Left renal cortex interstitium (tissue), 4 donors: Measurements from ENCODE around the gene GBP3. TPM values are rescaled to one million over a fixed set of nuclear protein-coding genes. Genes with fewer than 3 reads are reported as not detected.
"Not testable (repeated sequence)": the region's sequence is repeated elsewhere in the genome, so short reads cannot be mapped to it uniquely, and the experiment has no call there.

ENCODE experiments used
- DNase-seq, 4 donors: peaks; one replicate each; pipeline ENCODE4 v3.0.0-alpha.2; 2013; ENCODE audit warnings: low read depth in 4 of 4, low spot score in 2 of 4, missing footprints in 1 of 4
- polyA plus RNA-seq, 4 donors: library from polyadenylated mRNA; unstranded; fragments of 120-200 nt; gene quantifications; one replicate each; pipeline ENCODE4 v1.2.1, GENCODE V29; 2013; ENCODE audit not compliant: insufficient read length in 4 of 4

GBP3 gene
- polyA plus RNA-seq, 4 donors = 13.1 to 37.9 (median 21.9) TPM

DNA sequence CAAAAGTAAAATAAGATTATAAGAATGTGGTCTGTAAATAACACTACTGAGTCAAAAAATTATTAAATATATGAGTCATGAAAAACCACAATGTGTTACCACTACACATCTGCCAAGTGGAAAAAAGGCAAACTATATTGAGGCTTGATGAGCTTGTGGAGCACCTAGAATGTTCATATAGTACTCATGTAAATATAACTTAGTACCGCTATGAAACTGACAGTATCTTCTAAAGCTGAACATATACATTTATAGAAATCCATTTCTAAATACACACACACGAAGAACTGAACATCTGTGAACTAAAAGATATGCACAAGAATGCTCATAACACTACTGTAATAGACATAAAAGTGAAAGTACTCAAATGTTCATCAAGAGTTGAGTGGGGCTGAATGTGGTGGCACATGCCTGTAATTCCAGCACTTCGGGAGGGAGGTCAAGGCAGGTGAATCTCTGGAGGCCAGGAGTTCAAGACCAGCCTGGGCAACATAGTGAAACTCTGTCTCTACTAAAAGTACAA is 18.5 kb upstream of the GBP3 start:
- DNase-seq = no peak

DNA sequence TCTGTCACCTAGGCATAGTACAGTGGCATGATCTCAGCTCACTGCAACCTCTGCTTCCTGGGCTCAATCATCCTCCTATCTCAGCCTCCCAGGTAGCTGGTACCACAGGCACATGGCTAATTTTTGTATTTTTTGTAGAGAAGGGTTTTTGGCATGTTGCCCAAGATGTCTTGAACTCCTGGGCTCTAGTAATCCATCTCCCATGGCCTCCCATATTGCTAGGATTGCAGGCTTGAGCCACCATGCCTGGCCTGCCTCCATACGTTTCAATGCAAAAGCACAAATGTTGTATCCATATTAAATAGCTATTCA is 17.6 kb upstream of the GBP3 start:
- DNase-seq = no peak

DNA sequence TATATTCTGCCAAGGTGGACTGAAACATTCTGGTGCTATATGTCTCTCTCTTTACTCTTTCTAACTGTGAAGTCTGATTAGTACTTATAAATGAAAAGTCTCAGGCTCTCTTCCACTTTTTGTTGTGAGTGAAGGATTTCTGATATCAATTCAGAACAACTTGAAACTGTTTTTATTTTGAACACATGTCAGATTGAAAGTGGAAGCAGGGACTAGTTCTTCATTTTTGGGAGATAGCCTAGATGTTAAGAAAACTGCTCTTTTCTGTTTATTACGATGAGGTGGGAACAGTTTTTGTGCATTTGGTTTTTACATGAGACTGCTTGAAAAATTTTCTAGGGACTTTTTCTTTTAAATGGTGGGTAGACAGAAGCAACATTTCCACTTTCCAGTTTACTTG is 14.5 kb upstream of the GBP3 start:
- DNase-seq = no peak

DNA sequence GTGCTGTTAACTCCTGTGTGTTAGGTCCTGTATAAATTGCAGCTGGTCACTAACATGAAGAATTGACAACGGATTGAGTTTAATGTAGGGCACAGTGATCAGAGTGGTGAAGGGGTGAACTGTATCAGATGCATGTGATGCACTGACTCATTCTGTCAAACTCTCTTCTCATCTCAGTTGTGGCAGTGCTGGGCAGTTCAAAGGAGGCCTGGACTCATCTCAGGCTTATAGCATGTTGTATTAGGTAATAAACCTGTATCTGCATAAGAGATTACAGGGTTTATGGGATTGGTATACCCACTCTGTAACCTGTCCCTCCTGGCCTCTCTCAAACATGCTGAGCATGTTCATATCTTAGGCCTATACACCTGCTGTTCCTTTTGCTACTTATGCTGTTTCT is 12.4 kb upstream of the GBP3 start:
- DNase-seq = no peak

DNA sequence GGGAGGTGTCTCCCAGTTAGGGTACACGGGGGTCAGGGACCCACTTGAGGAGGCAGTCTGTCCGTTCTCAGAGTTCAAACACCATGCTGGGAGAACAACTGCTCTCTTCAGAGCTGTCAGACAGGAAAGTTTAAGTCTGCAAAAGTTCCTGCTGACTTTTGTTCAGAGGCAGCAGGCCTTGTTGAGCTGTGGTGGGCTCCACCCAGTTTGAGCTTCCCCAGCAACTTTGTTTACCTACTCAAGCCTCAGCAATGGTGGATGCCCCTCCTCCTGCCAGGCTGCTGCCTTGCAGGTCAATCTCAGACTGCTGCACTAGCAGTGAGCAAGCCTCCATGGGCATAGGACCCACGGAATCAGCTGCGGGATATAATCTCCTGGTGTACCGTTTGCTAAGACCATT is 11.3 kb upstream of the GBP3 start:
- not testable (repeated sequence) for DNase-seq

DNA sequence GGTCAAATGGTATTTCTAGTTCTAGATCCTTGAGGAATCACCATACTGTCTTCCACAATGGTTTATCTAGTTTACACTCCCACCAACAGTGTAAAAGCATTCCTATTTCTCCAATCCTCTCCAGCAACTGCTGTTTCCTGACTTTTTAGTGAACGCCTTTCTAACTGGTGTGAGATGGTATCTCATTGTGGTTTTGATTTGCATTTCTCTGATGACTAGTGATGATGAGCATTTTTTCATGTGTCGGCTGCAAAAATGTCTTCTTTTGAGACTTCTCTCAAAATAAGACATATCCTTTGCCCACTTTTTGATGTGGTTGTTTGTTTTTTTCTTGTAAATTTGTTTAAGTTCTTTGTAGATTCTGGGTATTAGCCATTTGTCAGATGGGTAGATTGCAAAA is 6.4 kb upstream of the GBP3 start:
- DNase-seq = not testable (repeated sequence)

DNA sequence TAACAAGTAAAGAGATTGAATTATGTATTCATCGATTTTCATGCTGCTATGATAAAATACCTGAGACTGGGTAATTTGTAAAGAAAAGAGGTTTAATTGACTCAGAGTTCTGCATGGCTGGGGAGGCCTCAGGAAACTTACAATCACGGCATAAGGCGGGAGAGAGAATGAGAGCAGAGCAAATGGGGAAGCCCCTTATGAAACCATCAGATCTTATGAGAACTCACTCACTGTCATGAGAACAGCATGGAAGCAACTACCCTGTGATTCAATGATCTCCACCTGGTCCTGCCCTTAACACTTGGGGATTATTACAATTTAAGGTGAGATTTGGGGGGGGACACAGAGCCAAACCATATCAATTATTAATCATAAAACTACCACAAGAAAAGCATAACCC is 3.3 kb upstream of the GBP3 start:
- no peak for DNase-seq

DNA sequence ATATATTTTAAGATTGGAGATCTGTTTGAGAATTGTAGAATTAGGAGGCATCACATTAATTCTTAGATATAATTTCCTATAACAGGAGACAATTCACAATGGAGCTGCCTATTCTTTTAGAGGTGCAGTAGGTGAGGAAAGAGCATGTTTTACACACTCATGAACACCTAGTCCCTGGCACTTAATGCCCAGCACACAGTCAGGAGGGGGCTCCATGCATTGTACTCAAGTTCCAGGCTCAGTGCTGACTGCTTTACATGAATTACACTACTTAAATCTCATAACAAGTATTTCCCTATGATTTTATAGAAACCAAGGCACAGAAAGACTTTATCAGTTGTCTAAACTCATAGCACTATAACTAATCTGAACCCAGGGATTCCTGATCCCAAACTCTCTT is 360 bp upstream of the GBP3 start:
- DNase-seq = no peak

DNA sequence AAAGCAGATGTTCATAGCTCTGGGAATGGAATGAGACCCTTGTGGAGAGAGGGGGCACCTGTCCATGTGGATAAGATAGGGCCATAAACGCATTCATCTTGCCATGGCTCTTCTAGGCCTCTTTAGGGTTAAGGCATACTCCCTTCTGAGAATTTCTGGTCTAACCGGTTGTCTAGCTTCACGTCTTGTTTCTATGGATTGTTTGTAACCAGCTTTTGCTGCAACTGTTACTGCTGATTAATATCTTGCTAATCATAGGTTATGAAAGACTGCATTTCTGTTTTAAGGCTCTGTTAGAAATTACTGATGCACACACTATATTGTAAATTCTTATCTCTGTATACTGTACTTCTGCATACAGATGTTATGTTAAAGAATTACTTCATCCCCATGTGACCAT is 4.3 kb downstream of the GBP3 start:
- DNase-seq = not testable (repeated sequence)

DNA sequence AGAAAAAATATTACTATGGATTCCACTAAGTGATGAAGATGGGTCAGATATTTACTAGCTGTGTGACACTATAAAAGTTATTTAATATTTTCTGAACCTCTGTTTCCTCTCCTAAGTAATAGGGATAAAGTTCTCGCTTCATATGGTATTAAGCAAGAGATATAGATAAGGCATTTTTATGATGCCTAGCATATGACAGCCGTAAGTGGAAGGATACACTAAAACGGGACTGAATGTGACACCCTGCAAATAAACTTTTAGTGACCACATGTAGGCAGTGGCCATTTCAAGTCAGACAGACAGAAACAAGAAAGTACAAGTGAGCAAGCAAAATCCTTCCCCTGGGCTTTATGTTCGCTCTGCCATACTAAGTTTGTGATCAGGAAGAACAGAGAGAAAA is 14.2 kb downstream of the GBP3 start:
- no peak for DNase-seq

DNA sequence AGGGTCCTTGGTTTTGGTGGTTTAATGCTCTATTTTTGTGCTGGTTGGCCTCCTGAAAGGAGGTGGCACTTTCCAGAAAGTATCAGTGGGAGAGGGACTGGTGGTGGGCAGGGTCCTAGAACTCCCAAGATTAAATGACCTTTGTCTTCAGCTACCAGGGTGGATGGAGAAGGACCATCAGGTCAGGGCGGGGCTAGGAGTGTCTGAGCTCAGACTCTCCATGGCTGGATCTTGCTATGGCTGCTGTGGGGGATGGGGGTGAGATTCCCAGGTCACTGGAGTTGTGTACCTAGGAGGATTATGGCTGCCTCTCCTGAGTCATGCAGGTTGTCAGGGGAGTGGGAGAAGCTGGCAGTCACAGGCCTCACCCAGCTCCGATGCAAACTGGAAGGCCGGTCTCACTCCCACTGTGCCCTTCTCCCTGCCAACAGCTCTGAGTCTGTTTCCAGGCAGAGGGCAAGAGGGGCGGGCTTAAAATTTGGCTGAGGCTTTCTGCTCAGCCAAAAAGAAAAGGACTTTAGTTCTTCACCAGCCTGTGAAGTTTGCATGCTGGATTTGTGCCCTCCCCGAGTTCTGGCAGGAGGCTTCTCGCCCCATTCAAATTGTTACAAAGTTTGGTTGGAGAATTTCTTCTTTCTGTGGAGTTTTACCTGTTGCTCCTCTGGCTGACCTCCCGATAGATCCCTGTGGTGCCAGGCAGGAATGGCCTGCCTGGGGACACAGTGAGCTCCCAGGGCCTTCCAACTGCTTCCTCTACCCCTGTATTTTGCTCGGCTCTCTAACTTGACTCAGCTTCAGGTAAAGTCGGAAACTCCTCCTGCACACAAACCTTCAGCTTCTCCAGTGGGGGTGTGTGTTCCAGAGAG is 17.1 kb downstream of the GBP3 start:
- DNase-seq = no peak

DNA sequence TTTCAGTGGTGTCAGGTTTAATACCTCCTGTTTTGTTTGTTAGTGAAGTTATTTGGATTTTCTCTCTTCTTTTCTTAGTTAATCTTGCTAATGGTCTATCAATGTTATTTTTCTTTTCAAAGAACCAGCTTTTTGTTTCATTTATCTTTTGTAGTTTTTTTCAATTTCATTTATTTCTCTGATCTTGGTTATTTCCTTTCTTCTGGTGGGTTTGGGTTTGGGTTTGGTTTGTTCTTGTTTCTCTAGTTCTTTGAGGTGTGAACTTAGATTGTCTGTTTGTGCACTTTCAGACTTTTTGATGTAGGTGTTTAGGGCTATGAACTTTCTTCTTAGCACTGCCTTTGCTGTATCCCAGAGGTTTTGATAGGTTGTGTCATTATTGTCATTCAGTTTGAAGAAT is 20.5 kb downstream of the GBP3 start:
- DNase-seq = not testable (repeated sequence)

DNA sequence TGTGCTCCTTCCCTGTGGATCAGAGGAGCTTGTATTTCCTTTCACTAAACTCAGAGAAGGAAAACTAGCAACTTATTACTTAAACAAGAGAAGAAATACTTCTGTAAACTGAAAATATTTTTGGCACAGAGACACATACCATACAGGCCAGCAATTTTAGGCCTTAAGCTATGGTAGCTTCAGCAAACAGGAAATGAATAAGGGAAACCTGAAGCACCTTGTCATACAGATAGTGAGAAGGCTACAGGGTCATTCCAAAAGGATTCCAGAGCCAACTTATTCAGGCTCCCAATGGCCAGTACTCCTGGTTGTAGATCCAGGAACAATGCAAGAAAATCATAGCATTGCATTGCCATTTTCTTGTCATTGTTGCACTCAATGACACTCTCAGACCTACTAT is 21.2 kb downstream of the GBP3 start:
- DNase-seq = no peak

DNA sequence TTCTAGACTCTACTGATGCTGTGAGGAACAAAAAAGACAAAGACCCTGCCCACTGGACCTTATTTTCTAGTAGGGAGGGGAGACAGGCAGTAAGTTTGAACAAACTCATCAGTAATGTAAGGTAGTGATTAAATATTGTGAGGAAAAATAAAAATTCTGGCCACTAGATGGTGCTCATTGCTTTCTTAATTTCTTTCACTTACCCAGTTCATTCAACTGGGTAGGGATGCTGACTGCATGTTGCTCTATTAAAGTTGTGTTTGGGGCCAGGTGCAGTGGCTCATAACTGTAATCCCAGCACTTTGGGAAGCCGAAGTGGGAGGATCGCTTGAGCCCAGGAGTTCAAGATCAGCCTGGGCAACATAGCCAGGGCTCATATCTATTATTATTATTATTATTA is 23.9 kb downstream of the GBP3 start:
- peak in 3 of 4 donors; percentile 51 to 76 (median 57) for DNase-seq

DNA sequence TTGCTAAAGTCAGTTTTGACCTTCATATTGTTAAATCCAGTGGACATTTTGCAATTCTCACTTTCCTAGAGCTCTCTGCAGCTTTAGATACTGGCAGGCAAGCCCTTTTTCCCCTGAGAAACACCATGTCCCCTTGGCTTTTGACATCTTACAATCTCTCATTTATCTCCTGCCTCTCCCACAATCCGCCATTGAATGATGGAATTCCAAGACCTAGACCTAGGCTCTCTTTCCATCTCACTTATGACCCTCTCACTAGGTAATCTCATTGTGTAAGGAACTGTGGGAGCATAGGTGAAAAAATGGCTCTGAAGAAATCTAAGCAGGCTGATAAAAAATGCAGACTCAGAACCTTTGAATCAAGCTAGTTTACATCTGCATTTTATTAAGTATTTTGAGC is 32.2 kb downstream of the GBP3 start:
- DNase-seq = no peak

DNA sequence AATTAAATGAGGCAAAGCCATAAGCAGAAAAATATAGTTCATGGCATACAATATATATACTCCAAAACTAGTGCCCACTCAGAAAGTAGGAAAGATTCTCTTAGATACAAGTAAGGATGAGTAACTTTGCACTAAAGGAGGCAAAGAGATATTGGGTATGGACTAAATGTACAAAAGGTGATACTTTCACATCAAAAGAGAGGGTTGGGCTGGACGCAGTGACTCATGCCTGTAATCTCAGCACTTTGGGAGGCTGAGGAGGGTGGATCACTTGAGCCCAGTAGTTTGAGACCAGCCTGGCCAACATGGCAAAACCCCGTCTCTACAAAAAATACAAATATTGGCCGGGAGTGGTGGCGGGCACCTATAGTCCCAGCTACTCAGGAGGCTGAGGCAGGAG is 37.0 kb downstream of the GBP3 start:
- DNase-seq = no peak

DNA sequence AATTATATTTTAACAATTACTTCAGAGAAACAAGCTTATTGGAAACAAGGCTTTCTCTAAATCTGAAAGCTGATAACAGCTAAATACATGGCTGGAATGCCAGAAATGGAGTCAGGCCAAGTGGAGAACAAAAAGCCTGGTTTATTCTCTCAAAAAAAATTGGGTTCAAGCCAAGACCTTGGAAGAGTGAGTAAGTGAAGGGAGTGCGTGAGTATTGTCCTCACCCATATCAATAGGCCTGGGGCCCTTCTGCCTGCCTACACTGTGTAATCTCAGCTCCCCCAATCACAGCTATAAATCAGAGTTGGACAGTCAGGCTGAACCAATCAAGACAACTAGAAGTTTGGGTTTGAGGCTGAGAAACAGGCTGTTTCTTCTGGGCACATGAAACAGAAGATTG is 37.6 kb downstream of the GBP3 start:
- DNase-seq = peak in 1 of 4 donors; percentile 33

DNA sequence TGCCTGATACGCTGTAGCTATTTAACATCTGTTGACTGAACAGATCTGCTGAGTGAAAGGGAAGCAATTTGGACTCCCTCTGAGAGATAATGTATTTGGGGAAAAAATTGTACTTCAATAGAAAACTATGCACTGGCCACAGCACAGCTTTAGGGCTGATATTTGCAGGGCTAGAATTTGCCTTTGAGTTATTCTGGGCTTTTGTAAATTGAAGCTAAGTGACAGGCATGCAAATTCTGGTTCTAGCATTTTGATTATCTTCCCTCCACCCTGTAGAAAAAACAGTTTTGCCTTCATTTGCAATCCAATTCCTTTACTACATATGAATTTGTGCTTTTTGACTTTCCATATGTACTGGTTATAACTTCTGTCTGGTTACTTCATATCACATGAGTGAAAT is 38.1 kb downstream of the GBP3 start:
- DNase-seq = no peak

DNA sequence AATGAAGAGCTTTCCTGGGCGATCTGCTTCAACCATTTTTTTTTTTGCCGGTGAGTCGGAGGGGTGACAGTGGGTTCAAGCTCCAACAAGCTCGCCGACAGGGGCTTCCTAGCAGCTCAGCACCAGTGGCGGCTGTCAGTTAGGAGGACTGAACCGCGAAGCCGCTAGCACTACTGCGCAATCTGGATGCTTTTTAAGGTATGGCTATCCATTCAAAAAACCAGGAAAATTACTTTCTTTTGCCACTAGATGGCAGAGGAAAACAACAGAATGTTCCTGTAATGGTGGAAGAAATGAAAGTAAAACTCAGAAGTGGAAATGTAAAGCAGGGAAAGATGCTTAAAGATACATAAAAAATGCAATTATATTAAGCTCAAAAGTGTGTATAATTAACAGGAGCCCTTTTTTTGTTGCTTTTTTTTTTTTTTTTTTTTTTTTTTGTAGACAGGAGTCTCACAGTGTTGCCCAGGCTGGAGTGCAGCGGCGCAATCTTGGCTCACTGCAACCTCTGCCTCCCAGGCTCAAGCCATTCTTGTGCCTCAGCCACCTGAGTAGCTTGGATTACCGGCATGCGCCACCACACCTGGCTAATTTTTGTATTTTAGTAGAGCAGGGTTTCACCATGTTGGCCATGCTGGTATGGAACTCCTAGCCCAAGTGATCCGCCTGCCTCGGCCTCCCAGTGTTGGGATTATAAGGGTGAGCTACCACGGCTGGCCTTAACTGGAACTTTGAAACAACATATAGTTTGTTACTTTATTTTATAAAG is 38.7 kb downstream of the GBP3 start:
- DNase-seq = peak in 1 of 4 donors; percentile 37

DNA sequence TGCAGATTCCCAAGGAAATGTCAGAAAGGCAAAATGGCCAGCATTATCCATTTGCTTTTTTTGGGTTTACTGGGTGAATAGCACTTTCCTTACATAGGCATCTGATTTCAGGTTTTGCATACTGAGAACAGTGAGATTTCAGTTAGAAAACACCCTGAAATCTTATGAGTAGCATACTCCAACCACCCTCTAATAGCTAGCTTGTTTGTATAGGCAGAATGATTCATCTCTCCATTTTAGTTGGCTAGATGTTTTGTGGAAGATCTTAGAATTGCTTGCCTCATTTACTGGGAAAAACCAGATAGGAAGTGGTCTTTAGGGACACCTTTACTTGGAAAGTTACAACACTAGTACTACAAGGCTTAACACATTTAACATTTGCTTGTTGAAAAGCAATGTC is 40.6 kb downstream of the GBP3 start:
- DNase-seq = no peak

DNA sequence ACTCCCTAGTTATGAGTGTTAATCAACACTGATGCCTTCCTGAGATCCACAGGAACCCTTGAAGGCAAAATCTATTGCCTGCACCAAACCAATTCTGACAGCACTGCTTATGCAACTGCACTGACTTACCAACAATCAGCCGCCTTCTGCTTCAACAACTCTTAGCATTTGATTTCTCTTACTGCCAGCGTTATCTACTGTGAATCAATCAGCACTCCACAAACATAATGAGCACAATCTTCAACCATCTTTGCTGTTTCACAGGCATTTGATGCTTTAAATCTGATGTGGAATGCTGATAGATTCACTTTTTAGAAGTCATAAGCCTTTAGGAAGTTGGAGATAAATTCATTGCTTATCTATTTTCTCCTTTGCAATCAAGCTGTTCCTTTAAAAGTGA is 41.2 kb downstream of the GBP3 start:
- not testable (repeated sequence) for DNase-seq

DNA sequence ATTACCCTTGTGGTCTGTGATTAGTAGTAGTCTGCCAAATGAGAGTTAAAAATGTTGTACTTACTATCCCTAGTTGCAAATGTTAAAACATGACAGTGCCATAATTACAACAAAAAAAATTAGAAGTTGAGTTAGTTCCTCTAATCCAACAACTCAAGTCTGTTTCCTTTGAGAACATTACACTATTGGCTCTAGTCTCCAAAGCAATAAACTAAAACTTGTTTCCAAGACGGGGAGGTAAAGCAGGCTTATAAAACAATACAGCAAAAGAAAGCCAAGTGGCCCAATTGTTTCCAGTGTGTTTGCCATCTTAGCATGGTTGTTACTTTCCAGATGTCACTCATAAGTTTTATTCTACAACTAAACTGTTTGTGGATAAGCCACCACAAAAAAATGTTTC is 41.8 kb downstream of the GBP3 start:
- no peak for DNase-seq
